Body of pancreas (tissue), 4 donors: ENCODE results near the gene TRIAP1. TPM values are rescaled to one million over a fixed set of nuclear protein-coding genes. Genes with fewer than 3 reads are reported as not detected.

Experiments used
- ATAC-seq: fragments of 150-250 bp; one replicate; pipeline ENCODE4 v1.9.1; 2016
- DNase-seq, 4 donors: peaks; one replicate each; pipeline ENCODE4 v3.0.0-alpha.2; 2019
- H3K27ac ChIP-seq, 4 donors: fragments of 200-600 bp; sonication (generic); 1 replicate in 3 of 4; 2 replicates in 1 of 4; pipeline versions ENCODE4 v1.5.1 to v1.6.1; 2016 to 2019; ENCODE audit warnings: mild to moderate bottlenecking in 1 of 4, mixed read lengths in 1 of 4, moderate library complexity in 1 of 4
- H3K27me3 ChIP-seq, 2 donors: fragments of 200-600 bp; sonication (generic); one replicate each; pipeline ENCODE4 v1.6.0; 2016; ENCODE audit warnings: mild to moderate bottlenecking in 1 of 2
- H3K36me3 ChIP-seq, 2 donors: fragments of 200-600 bp; sonication (generic); replicated peaks in 1 of 2; 2 replicates each; pipeline ENCODE4 v1.5.1; 2016; ENCODE audit warnings: low read depth in 2 of 2; ENCODE audit not compliant: insufficient read depth in 1 of 2
- H3K4me1 ChIP-seq: fragments of 200-600 bp; sonication (generic); one replicate; pipeline ENCODE4 v1.6.0; 2016
- H3K4me3 ChIP-seq, 2 donors: fragments of 200-600 bp; sonication (generic); 1 replicate in 1 of 2; 2 replicates in 1 of 2; pipeline ENCODE4 v1.5.1; 2016 to 2019
- H3K9me3 ChIP-seq, 3 donors: fragments of 200-600 bp; sonication (generic); 1 replicate in 2 of 3; 2 replicates in 1 of 3; pipeline ENCODE4 v1.5.1; 2016
- CTCF ChIP-seq, 7 experiments: fragments of 450-650 bp in 4 of 7; fragments of 200-600 bp in 3 of 7; sonication (generic) in 3 of 7; IDR thresholded peaks; one replicate each; pipeline ENCODE4 v1.5.1; 2016 to 2019; ENCODE audit warnings: antibody characterized with exemption in 7 of 7
- POLR2A ChIP-seq, 3 donors: fragments of 450-650 bp; IDR thresholded peaks; one replicate each; pipeline ENCODE4 v1.6.1; 2016; ENCODE audit warnings: antibody characterized with exemption in 3 of 3, mild to moderate bottlenecking in 2 of 3
- WGBS, 2 donors: methylation state at CpG; one replicate each; pipeline ENCODE4 v1.1.5; 2017; 5-methylcytosine and 5-hydroxymethylcytosine counted together
- intact Hi-C: fragments of 100-400 bp; cut with DNase I; formaldehyde crosslinking; loops from one replicate; pipeline ENCODE4 v1.15.1; 2023
- total RNA-seq, 2 donors: library from RNA; depleted of rRNA; stranded (reverse); fragments of >200 nt; gene quantifications; one replicate each; pipeline ENCODE4 v1.1.0, GENCODE V29; 2016

TRIAP1 gene
- total RNA-seq, 2 donors from 2014 or later, result 2.3 to 11.2 TPM

- H3K36me3 ChIP-seq, result no peaks in the 10 kb centered on the region
- H3K27ac ChIP-seq, result no peak overlapping the region
- no peak for DNase-seq
- no peaks in the 10 kb centered on the region for H3K27me3 ChIP-seq
- TF ChIP-seq CTCF (IDR thresholded peaks at IDR 0.05), result no peak
- no peak for TF ChIP-seq POLR2A (IDR thresholded peaks at IDR 0.05)
- ATAC-seq, result no peak
- H3K9me3 ChIP-seq, result no peaks in the 10 kb centered on the region
- H3K4me1 ChIP-seq, result no peaks in the 10 kb centered on the region
- H3K4me3 ChIP-seq, result no peak overlapping the region
- intact Hi-C loops, result no loop called here
- WGBS, 2 donors, result 75 to 88% methylated on average over 5 to 7 of the region's 7 CpGs
Measured at GRCh38 chr12:120422892-120423456, 23.2 kb downstream of the TRIAP1 start.

- Histone ChIP-seq H3K27me3 (no peaks in the 10 kb centered on the region), H3K9me3 (no peaks in the 10 kb centered on the region), H3K4me3 (no peak overlapping the region), H3K4me1 (no peaks in the 10 kb centered on the region), H3K27ac (no peak overlapping the region), H3K36me3 (no peaks in the 10 kb centered on the region)
- intact Hi-C loops, result no loop called here
- TF ChIP-seq POLR2A (IDR thresholded peaks at IDR 0.05) (no peak), CTCF (IDR thresholded peaks at IDR 0.05) (no peak)
- DNase-seq, result no peak
- no peak for ATAC-seq
- 88% methylated on average over 4 of the region's 4 CpGs for WGBS, 2 donors
Measured at GRCh38 chr12:120421701-120422100, 24.5 kb downstream of the TRIAP1 start.

- TF ChIP-seq POLR2A (IDR thresholded peaks at IDR 0.05), result no peak
- TF ChIP-seq CTCF (IDR thresholded peaks at IDR 0.05), result no peak
- no peak overlapping the region for H3K4me3 ChIP-seq
- WGBS, 2 donors, result 88 to 90% methylated on average over 4 of the region's 4 CpGs
- no peaks in the 10 kb centered on the region for H3K36me3 ChIP-seq
- intact Hi-C loops, result no loop called here
- no peaks in the 10 kb centered on the region for H3K9me3 ChIP-seq
- no peaks in the 10 kb centered on the region for H3K27me3 ChIP-seq
- no peak for DNase-seq
- ATAC-seq, result no peak
- peaks cover 11% of the 10 kb centered on the region for H3K4me1 ChIP-seq
- no peak overlapping the region for H3K27ac ChIP-seq
Measured at GRCh38 chr12:120417917-120418580, 28.1 kb downstream of the TRIAP1 start.

DNA sequence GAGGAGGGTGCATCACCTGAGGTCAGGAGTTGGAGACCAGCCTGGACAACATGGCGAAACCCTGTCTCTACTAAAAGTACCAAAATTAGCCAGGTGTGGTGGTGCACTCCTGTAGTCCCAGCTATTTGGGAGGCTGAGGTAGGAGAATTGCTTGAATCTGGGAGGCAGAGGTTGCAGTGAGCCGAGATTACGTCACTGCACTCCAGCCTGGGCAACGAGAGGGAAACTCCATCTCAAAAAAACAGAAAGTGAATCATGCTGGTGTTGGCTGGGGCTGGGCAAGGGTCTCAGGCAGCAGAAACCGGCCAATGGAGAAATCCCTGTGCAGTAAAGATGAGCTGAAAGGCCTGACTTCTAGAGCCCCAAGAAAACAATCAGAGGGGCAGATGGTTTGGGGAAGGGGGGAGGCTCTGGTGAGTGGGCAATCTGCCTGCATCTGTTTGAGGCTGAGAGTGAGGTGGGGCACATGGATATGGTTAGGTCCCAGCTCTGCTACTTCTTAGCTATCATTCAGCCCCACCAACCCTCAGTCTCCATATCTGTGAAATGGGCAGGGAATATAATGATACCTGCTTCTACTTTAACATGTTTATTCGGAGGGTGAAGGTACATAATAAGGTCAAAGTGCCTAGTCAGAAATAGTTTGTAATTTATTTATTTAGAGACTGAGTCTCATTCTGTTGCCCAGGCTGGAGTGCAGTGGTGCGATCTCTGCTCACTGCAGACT, 29.5 kb downstream of the TRIAP1 start:
- ATAC-seq, result no peak
- no peak overlapping the region for H3K4me3 ChIP-seq
- no peak overlapping the region for H3K27ac ChIP-seq

More for the DNA sequence above, 29.5 kb downstream of the TRIAP1 start:
- H3K4me1 ChIP-seq, result peaks cover 11% of the 10 kb centered on the region
- TF ChIP-seq CTCF (IDR thresholded peaks at IDR 0.05) (no peak), POLR2A (IDR thresholded peaks at IDR 0.05) (no peak)
- WGBS, 2 donors, result 81 to 83% methylated on average over 7 of the region's 7 CpGs
- no peak for DNase-seq
- no peaks in the 10 kb centered on the region for H3K27me3 ChIP-seq
- intact Hi-C loops, result no loop called here
- H3K9me3 ChIP-seq, result no peaks in the 10 kb centered on the region
- H3K36me3 ChIP-seq, result no peaks in the 10 kb centered on the region
